Activated CD4-positive, CD25-positive, alpha-beta regulatory T cell (primary cell): ENCODE measurements around the gene SAMD3.
A peak's percentile ranks its signal among the peaks of the same experiment; 100 is the strongest.
"Not testable (repeated sequence)": the region's sequence is repeated elsewhere in the genome, so short reads cannot be mapped to it uniquely, and the experiment has no call there.

Source experiments
- DNase-seq, 4 experiments: peaks; one replicate each; lab custom pipeline; 2025; lab: John Stamatoyannopoulos, UW

SAMD3 gene

DNA sequence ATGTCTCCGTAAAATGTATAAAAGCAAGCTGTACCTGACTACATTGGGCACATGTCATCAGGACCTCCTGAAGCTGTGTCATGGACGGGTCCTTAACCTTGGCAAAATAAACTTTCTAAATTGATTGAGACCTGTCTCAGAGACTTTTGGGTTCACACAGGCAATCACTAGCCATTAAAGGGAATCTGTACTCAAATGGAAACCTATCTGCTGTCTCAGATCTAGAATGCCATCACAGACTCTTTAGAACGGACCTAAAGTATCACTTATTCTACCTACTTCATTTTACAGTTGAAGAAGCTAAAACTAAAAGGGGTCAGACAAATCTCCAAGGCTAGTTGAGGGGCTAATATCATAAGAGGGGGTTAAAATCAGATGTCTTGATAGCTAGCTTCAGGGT is 11.1 kb downstream of the SAMD3 start:
- no peak for DNase-seq

- no peak for DNase-seq
These were observed 14.6 kb downstream of the SAMD3 start for GRCh38 chr6:130207979-130208649.

DNA sequence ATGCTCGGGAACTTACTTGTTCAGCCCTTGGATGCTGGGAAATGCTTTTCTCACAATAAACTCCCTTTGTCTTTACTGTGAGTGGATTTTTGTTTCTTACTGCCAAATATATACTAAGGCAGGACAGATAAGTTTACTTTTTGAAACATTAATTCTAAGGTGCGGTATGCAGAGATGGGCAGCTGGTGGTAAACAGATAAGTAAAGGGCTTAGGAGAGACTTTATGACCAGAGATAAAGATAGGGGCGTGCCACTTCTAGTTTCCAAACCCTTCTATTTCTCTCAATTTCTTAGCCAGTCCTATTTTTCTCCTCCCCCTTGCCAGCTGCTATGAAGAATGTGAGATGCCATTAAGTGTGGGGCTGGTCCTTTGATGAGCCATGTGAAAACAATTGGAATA is 16.3 kb downstream of the SAMD3 start:
- no peak for DNase-seq

- DNase-seq: no peak
These were observed 18.4 kb downstream of the SAMD3 start for GRCh38 chr6:130204322-130204721.

DNA sequence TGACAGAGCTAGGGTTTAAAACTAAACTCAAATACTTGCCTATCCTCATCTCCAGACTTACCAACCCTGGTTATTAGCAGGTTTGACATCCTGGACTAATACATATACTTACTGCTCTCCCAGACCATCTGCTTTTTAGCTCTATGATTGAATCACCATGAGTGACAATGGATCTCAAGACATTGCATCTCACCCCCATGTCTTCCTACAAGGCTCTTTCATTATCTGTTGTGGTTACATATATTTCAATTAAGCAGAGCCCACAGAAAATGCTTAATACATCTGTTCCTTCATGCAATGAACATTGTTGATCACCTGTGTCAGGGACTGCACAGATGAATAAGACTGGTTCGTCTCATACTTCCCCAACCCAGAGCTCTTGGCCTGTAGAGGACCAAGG is 19.4 kb downstream of the SAMD3 start:
- no peak for DNase-seq

DNA sequence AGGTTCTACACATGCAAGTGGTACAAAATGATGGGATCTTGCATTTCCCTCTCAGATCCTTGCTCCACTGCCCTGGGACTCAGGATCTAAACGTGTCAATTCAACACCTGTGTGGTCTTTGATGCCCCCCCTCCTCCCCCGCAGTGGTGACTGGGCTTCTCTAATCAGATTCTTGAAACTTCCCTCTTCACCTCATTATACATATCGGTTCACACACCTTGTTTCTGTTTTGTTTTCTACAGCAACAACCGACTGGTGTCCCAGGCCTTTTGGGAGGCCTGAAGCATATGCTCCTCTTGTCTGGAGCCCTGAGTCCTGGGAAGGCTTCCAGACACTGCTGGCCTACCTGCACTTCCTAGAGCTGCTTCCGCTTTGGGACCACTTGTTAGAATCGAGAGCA is 20.0 kb downstream of the SAMD3 start:
- DNase-seq: peak in 1 of 4 experiments; percentile 14

DNA sequence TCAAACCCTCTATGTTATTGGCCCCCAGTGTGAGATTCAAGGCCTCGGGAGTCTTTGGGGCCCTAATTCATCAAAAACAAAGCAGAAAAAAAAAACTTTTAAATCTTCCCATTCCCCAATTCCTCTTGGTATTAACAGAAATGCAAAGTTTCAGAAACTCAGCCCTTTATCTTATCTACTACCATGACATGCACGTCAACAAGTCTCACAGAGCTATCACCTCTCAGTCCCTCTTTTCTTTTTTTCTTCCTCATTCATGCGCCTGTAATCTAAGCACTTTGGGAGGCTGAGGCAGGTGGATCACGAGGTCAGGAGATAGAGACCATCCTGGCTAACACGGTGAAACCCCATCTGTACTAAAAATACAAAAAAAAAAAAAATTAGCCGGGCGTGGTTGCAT is 22.7 kb downstream of the SAMD3 start:
- no peak for DNase-seq

DNA sequence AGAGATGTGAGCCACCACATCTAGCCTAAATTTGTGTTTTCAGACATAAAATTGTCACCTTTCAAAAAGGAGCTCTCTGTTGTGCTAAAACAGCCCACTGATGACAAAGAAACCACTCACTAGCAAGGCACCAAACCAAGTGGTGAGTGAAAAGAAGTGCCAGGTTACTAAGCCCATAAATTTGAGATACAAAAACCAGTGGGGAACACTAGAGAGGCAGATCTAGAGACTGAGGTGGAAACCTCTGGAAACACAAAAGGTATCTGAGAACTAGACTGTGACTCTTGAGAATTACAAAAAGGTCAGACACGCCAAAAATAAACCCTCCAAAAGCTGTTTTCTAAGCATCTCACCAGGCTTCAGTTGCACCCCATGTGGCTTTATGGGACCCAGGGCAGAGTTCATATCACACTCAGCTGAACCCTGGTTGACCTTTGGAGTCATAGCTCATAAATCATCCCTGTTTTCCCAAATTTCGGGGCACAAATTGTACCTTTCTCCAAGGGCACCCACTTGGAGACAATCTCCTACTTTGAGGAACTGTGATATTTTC is 24.2 kb downstream of the SAMD3 start:
- no peak for DNase-seq

DNA sequence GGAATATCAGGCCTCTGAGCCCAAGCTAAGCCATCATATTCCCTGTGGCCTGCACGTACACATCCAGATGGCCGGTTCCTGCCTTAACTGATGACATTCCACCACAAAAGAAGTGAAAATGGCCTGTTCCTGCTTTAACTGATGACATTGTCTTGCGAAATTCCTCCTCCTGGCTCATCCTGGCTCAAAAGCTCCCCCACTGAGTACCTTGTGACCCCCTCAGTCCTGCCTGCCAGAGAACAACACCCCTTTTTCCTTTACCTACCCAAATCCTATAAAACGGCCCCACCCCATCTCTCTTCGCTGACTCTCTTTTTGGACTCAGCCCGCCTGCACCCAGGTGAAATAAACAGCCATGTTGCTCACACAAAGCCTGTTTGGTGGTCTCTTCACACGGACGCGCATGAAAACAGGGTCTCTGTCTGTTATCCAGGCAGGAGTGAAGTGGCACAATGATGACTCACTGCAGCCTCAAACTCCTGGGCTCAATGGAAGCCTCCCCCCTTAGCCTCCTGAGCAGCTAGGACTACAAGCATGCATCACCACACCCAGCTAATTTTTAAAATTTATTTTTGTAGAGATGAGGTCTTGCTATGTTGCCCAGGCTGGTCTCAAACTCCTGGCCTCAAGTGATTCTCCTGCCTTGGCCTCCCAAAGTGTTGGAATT is 24.8 kb downstream of the SAMD3 start:
- DNase-seq: not testable (repeated sequence)

GRCh38 chr6:130194434-130194833 is 28.3 kb downstream of the SAMD3 start:
- DNase-seq: not testable (repeated sequence)

DNA sequence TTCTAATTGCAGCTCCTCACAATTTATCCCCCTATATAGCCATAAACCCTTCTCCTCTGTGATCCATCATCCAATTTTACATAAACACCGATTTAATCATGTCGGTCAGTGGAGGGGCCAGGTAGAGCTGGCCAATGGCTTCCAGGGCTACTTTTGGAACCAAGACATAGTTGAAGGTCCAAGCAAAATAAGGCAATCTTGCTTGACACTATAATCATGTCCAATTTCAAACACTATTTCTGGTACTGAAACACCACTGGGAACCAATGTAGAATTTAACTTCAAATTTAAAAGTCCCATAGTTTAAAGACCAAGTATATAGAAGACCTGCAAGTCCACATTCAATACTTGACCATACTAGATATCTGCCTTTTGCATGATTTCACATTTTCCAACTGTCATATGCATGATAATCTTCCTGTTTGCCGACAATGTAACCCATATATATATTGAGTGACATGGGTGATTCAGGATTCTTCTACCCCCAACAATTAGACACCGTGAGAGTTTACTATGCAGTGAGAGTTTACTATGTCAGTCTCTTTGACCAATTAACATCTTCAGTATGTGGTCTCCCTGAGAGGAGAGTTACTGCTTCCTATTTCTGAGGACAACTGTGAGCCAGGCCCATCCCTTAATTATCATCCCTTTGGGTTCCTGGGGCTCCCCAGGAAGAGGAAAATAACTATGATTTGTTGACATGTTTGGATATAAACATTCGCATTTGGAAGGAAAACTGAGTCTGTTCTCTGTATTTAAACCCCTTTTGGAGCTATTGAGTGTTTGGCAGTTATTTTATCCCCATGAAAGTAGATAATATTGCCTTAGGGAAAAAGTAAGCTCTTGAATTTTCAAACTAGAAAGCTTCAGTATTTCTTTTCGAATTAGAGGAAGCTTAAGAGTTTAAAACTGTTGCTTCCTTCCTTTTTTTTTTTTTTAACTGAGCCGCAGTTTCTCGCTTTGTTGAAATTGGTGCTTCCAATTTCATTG is 31.8 kb downstream of the SAMD3 start:
- no peak for DNase-seq

GRCh38 chr6:130189531-130190397 is 33.0 kb downstream of the SAMD3 start:
- no peak for DNase-seq

DNA sequence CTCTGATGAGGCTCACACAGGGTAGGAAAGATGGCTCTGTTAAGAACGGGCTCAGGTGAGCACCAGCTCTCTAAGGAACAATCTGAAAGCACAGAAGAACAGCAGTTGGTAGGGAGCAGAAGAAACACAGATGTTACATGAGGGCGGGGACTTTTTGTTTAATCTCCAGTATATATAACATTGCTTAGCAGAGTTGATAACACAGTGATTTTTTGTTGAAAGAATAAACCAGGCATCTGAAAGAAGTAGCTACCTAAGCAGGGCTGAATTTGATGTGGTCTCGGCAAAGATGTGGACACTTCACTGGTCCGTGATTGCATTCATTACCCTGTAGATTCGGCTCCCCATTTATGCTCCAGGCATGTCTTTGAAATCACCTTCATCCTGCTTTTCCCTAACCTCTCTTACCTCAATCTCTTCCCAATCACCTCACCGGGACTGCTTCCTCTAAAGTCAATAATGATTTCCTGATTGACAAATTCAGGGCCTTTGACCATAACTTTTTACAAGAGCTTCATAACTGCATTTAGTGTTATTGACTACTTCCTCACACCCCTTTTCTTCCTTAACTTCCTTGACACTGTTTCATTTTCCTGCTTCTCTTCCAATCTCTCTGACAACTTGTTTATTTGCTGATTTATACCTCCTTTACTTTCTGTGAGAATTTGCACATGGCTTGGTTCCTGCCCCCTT is 34.4 kb downstream of the SAMD3 start:
- DNase-seq: no peak

GRCh38 chr6:130187335-130188206 is 35.2 kb downstream of the SAMD3 start:
- no peak for DNase-seq

DNA sequence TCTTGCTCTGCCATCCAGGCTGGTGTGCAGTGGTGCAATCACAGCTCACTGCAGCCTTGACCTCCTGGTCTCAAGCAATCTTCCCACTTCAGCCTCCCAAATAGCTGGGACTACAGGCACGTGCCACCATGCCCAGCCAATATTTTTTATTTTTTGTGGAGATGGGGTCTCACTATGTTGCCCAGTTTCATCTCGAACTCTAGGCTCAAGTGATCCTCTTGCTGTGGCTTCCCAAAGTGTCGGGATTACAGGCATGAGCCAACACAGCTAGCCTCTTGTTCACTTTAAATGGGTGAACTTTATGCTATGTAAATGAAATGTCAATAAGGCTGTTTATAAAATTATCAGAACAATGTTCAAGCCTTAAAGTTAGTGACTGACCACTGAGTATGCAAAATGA is 37.1 kb downstream of the SAMD3 start:
- DNase-seq: no peak

GRCh38 chr6:130183271-130184222 is 39.2 kb downstream of the SAMD3 start:
- DNase-seq: no peak

- no peak for DNase-seq
These were observed 40.3 kb downstream of the SAMD3 start for GRCh38 chr6:130182466-130182865.

DNA sequence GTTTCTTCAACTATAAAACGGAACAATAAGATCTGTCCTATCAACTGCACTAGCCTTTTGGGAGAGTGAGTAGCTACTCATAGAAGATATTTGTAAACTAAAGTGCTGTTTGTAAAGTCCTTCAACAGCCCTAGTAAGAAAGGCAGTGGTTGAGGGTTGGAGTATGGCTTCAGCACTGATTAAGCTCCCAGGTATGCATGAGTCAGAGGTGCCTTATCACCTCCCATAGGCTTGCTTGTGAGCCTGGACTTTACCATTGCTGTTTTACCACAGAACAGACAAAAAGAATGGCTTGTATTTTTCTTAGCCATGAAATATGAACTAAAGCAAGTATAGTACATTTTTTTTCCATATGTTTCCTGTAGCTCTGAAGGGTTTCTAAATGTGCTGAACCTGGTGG is 44.1 kb downstream of the SAMD3 start:
- no peak for DNase-seq

DNA sequence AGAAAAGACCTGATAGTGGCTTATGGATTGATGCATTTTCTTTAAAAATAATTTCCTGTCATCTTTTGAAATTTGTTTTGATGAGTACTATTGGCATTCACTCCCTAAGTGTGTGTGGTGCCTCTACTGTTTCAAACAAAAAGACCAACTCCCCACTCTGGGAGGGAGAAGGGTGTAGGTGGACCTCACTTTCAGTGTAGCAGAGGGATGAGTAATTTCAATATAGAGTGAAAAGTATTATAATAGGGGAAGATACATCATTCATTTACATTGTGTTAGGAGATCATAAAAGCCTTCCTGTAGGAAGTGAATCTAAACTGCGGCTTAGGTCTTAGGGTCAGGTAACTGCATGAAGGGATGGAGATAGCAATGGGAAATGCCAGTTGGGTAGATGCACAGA is 46.4 kb downstream of the SAMD3 start:
- DNase-seq: no peak
